Central memory CD8-positive, alpha-beta T cell (primary cell): Measurements from ENCODE around the gene KRTAP25-1.

Experiments
- ATAC-seq: fragments of 150-1000 bp; cut with Tn5 transposase; replicated peaks from 2 replicates; pipeline ENCODE4 v1.10.0; 2022; ENCODE audit warnings: mild to moderate bottlenecking, moderate FRiP score, moderate number of reproducible peaks; ENCODE audit not compliant: poor library complexity, severe bottlenecking; ENCODE audit errors: extremely low read depth
- DNase-seq, 2 donors: peaks; one replicate each; pipeline ENCODE4 v3.0.0; 2021; ENCODE audit warnings: low spot score in 2 of 2
- H3K27ac Mint-ChIP-seq: one replicate; pipeline ENCODE4 v1.8.0; 2022; ENCODE audit warnings: low read depth, mild to moderate bottlenecking, moderate library complexity, mixed read lengths
- H3K27me3 Mint-ChIP-seq: one replicate; pipeline ENCODE4 v1.8.0; 2022; ENCODE audit warnings: mixed read lengths
- H3K36me3 Mint-ChIP-seq: one replicate; pipeline ENCODE4 v1.8.0; 2022; ENCODE audit warnings: mild to moderate bottlenecking, moderate library complexity, mixed read lengths; ENCODE audit not compliant: insufficient read depth
- H3K4me1 Mint-ChIP-seq: one replicate; pipeline ENCODE4 v1.8.0; 2022; ENCODE audit warnings: mixed read lengths
- H3K4me3 Mint-ChIP-seq: one replicate; pipeline ENCODE4 v1.8.0; 2022; ENCODE audit warnings: mild to moderate bottlenecking, moderate library complexity, mixed read lengths
- H3K9me3 Mint-ChIP-seq: one replicate; pipeline ENCODE4 v1.8.0; 2022; ENCODE audit warnings: mixed read lengths

KRTAP25-1 gene

GRCh38 chr21:30289215-30289614 lies at the start of gene KRTAP25-1:
Gene KRTAP25-1 (minus strand): TSS chr21:30289514. CDS start chr21:30289490, 24 bp downstream.
- Mint-ChIP-seq H3K27me3 (no peaks in the 10 kb centered on the region), H3K36me3 (no peaks in the 10 kb centered on the region), H3K4me3 (no peak within 1 kb of the TSS), H3K9me3 (no peaks in the 10 kb centered on the region), H3K4me1 (no peaks in the 10 kb centered on the region), H3K27ac (no peak within 1 kb of the TSS)
- DNase-seq (no peak), ATAC-seq (no peak)

- no peaks in the 10 kb centered on the region for H3K36me3 Mint-ChIP-seq
- no peak overlapping the region for H3K4me3 Mint-ChIP-seq
- H3K4me1 Mint-ChIP-seq = no peaks in the 10 kb centered on the region
- H3K9me3 Mint-ChIP-seq = no peaks in the 10 kb centered on the region
- no peak for DNase-seq
- no peak for ATAC-seq
- H3K27me3 Mint-ChIP-seq = no peaks in the 10 kb centered on the region
- no peak overlapping the region for H3K27ac Mint-ChIP-seq
These were observed 49.4 kb upstream of the KRTAP25-1 start for GRCh38 chr21:30338717-30339116.

- H3K36me3 Mint-ChIP-seq = no peaks in the 10 kb centered on the region
- H3K4me3 Mint-ChIP-seq = no peak overlapping the region
- ATAC-seq (no peak), DNase-seq (no peak)
- no peaks in the 10 kb centered on the region for H3K9me3 Mint-ChIP-seq
- H3K27ac Mint-ChIP-seq = no peak overlapping the region
- H3K27me3 Mint-ChIP-seq = no peaks in the 10 kb centered on the region
- no peaks in the 10 kb centered on the region for H3K4me1 Mint-ChIP-seq
These were observed 48.5 kb upstream of the KRTAP25-1 start for GRCh38 chr21:30337772-30338171.

- H3K27ac Mint-ChIP-seq = no peak within 1 kb of the TSS
- H3K27me3 Mint-ChIP-seq = no peaks in the 10 kb centered on the region
- no peaks in the 10 kb centered on the region for H3K9me3 Mint-ChIP-seq
- H3K4me3 Mint-ChIP-seq = no peak within 1 kb of the TSS
- H3K4me1 Mint-ChIP-seq = no peaks in the 10 kb centered on the region
- ATAC-seq (no peak), DNase-seq (no peak)
- H3K36me3 Mint-ChIP-seq = no peaks in the 10 kb centered on the region
These were observed 48.0 kb upstream of the KRTAP25-1 start, which contains the start of gene KRTAP27-1 for GRCh38 chr21:30337276-30337744. Gene KRTAP27-1 (minus strand): TSS chr21:30337694. CDS start chr21:30337668, 26 bp downstream.

- no peak overlapping the region for H3K4me3 Mint-ChIP-seq
- no peaks in the 10 kb centered on the region for H3K9me3 Mint-ChIP-seq
These were observed 47.3 kb upstream of the KRTAP25-1 start for GRCh38 chr21:30336596-30336995.

GRCh38 chr21:30333736-30334135 lies 44.4 kb upstream of the KRTAP25-1 start:
- Mint-ChIP-seq H3K9me3 (no peaks in the 10 kb centered on the region), H3K27me3 (no peaks in the 10 kb centered on the region), H3K27ac (no peak overlapping the region), H3K36me3 (no peaks in the 10 kb centered on the region), H3K4me1 (no peaks in the 10 kb centered on the region), H3K4me3 (no peak overlapping the region)
- ATAC-seq = no peak
- no peak for DNase-seq

More at GRCh38 chr21:30336596-30336995, 47.3 kb upstream of the KRTAP25-1 start:
- no peak for ATAC-seq
- DNase-seq = no peak
- Mint-ChIP-seq H3K36me3 (no peaks in the 10 kb centered on the region), H3K27me3 (no peaks in the 10 kb centered on the region), H3K4me1 (no peaks in the 10 kb centered on the region), H3K27ac (no peak overlapping the region)

GRCh38 chr21:30332681-30333080 lies 43.4 kb upstream of the KRTAP25-1 start:
- Mint-ChIP-seq H3K27ac (no peak overlapping the region), H3K4me3 (no peak overlapping the region)

GRCh38 chr21:30329203-30329875 lies 40.0 kb upstream of the KRTAP25-1 start:
- H3K27ac Mint-ChIP-seq = no peak overlapping the region
- H3K4me3 Mint-ChIP-seq = no peak overlapping the region
- ATAC-seq (no peak), DNase-seq (no peak)
- no peaks in the 10 kb centered on the region for H3K36me3 Mint-ChIP-seq
- no peaks in the 10 kb centered on the region for H3K27me3 Mint-ChIP-seq
- no peaks in the 10 kb centered on the region for H3K4me1 Mint-ChIP-seq
- H3K9me3 Mint-ChIP-seq = peaks cover 4% of the 10 kb centered on the region

More at GRCh38 chr21:30332681-30333080, 43.4 kb upstream of the KRTAP25-1 start:
- H3K36me3 Mint-ChIP-seq = no peaks in the 10 kb centered on the region
- H3K27me3 Mint-ChIP-seq = no peaks in the 10 kb centered on the region
- ATAC-seq (no peak), DNase-seq (no peak)
- no peaks in the 10 kb centered on the region for H3K4me1 Mint-ChIP-seq
- H3K9me3 Mint-ChIP-seq = no peaks in the 10 kb centered on the region

- Mint-ChIP-seq H3K27ac (no peak overlapping the region), H3K36me3 (no peaks in the 10 kb centered on the region), H3K4me3 (no peak overlapping the region), H3K4me1 (no peaks in the 10 kb centered on the region), H3K27me3 (no peaks in the 10 kb centered on the region), H3K9me3 (peaks cover 6% of the 10 kb centered on the region)
- DNase-seq (no peak), ATAC-seq (no peak)
These were observed 37.1 kb upstream of the KRTAP25-1 start for GRCh38 chr21:30326390-30326789.

- Mint-ChIP-seq H3K27ac (no peak within 1 kb of the TSS), H3K27me3 (no peaks in the 10 kb centered on the region), H3K4me3 (no peak within 1 kb of the TSS)
These were observed 30.9 kb upstream of the KRTAP25-1 start, which contains the start of gene KRTAP26-1 for GRCh38 chr21:30320215-30320614. Gene KRTAP26-1 (minus strand): TSS chr21:30320315. CDS start chr21:30320035, 280 bp downstream.

GRCh38 chr21:30315701-30316100 lies 26.4 kb upstream of the KRTAP25-1 start:
- no peaks in the 10 kb centered on the region for H3K36me3 Mint-ChIP-seq
- no peaks in the 10 kb centered on the region for H3K4me1 Mint-ChIP-seq
- peaks cover 5% of the 10 kb centered on the region for H3K9me3 Mint-ChIP-seq
- DNase-seq = no peak
- H3K27ac Mint-ChIP-seq = no peak overlapping the region
- no peak overlapping the region for H3K4me3 Mint-ChIP-seq
- no peaks in the 10 kb centered on the region for H3K27me3 Mint-ChIP-seq
- no peak for ATAC-seq

More at GRCh38 chr21:30320215-30320614, 30.9 kb upstream of the KRTAP25-1 start, which contains the start of gene KRTAP26-1:
- Mint-ChIP-seq H3K4me1 (no peaks in the 10 kb centered on the region), H3K9me3 (peaks cover 11% of the 10 kb centered on the region), H3K36me3 (no peaks in the 10 kb centered on the region)
- no peak for ATAC-seq
- DNase-seq = no peak

GRCh38 chr21:30306884-30307283 lies 17.6 kb upstream of the KRTAP25-1 start:
- Mint-ChIP-seq H3K4me3 (no peak overlapping the region), H3K4me1 (no peaks in the 10 kb centered on the region), H3K27me3 (no peaks in the 10 kb centered on the region), H3K27ac (no peak overlapping the region), H3K9me3 (peaks cover 10% of the 10 kb centered on the region), H3K36me3 (no peaks in the 10 kb centered on the region)
- no peak for ATAC-seq
- no peak for DNase-seq

GRCh38 chr21:30305136-30305535 lies 15.8 kb upstream of the KRTAP25-1 start:
- ATAC-seq (no peak), DNase-seq (no peak)
- no peak overlapping the region for H3K27ac Mint-ChIP-seq
- H3K4me1 Mint-ChIP-seq = no peaks in the 10 kb centered on the region
- no peaks in the 10 kb centered on the region for H3K36me3 Mint-ChIP-seq
- H3K9me3 Mint-ChIP-seq = peaks cover 13% of the 10 kb centered on the region
- H3K27me3 Mint-ChIP-seq = no peaks in the 10 kb centered on the region
- no peak overlapping the region for H3K4me3 Mint-ChIP-seq
